Measurements from ENCODE around the gene ANKHD1. TPM values are rescaled to one million over a fixed set of nuclear protein-coding genes. Genes with fewer than 3 reads are reported as not detected.

Gene ANKHD1
- total RNA-seq, result 42.4 and 49.6 TPM in 2 replicates

GRCh38 chr5:140401362-140402257, at the start of gene ANKHD1:
Gene ANKHD1, plus strand, starts transcription at chr5:140401833. Its CDS starts 135 bp downstream, at chr5:140401968.

GRCh38 chr5:140360101-140360500, 41.5 kb upstream of the ANKHD1 start, which contains the start of gene SLC4A9:
Gene SLC4A9, plus strand, starts transcription at chr5:140360194. Its CDS starts 43 bp downstream, at chr5:140360237.

GRCh38 chr5:140547508-140548299, 146.1 kb downstream of the ANKHD1 start, which contains the start of gene EIF4EBP3:
Gene EIF4EBP3, plus strand, starts transcription at chr5:140547662. Its CDS starts 76 bp downstream, at chr5:140547738.

GRCh38 chr5:140557136-140557805, 155.6 kb downstream of the ANKHD1 start, which contains the start of gene SRA1:
Gene SRA1, minus strand, starts transcription at chr5:140557473. Its CDS starts 21 bp downstream, at chr5:140557452.

GRCh38 chr5:140564196-140565023, 162.8 kb downstream of the ANKHD1 start, which contains the start of the genes APBB3 and SLC35A4:
Gene APBB3, minus strand, starts transcription at chr5:140564598. Its CDS starts 353 bp downstream, at chr5:140564245.
Gene SLC35A4, plus strand, starts transcription at chr5:140564828. Its CDS starts 2,342 bp downstream, at chr5:140567170.

Other genes with a start within 250 kb of the ANKHD1 start
- gene CYSTM1, start 226.6 kb upstream of the ANKHD1 start, total RNA-seq, result 10.7 and 11.4 TPM in 2 replicates
- 28.9 and 32.0 TPM in 2 replicates for gene PFDN1, start 98.7 kb upstream of the ANKHD1 start, total RNA-seq
- 0.43 and 1.2 TPM in 2 replicates for gene HBEGF, start 55.2 kb upstream of the ANKHD1 start, total RNA-seq
- not detected in 2 replicates for gene SLC4A9, start 41.6 kb upstream of the ANKHD1 start, total RNA-seq
- 0.85 and 1.7 TPM in 2 replicates for gene EIF4EBP3, start 145.8 kb downstream of the ANKHD1 start, total RNA-seq
- 35.7 and 53.0 TPM in 2 replicates for gene SRA1, start 155.6 kb downstream of the ANKHD1 start, total RNA-seq
- gene APBB3, start 162.8 kb downstream of the ANKHD1 start, total RNA-seq, result 17.2 and 21.9 TPM in 2 replicates
- 10.1 and 14.9 TPM in 2 replicates for gene SLC35A4, start 163.0 kb downstream of the ANKHD1 start, total RNA-seq
- 2.9 and 8.8 TPM in 2 replicates for gene CD14, start 231.3 kb downstream of the ANKHD1 start, total RNA-seq
- gene TMCO6, start 237.6 kb downstream of the ANKHD1 start, total RNA-seq, result 4.2 and 6.8 TPM in 2 replicates
- 75.1 and 83.8 TPM in 2 replicates for gene NDUFA2, start 245.8 kb downstream of the ANKHD1 start, total RNA-seq
- gene IK, start 246.0 kb downstream of the ANKHD1 start, total RNA-seq, result 105 and 111 TPM in 2 replicates